HG03039 (cell line): ENCODE data around the gene PCDH15.

ENCODE experiments used
- ATAC-seq: cut with Tn5 transposase; IDR thresholded peaks from one replicate; pipeline ENCODE4 v1.9.1; 2021; ENCODE audit warnings: mild to moderate bottlenecking, moderate library complexity; ENCODE audit not compliant: unreplicated experiment

Gene PCDH15

GRCh38 chr10:54137396-54137795 lies 663.6 kb downstream of the PCDH15 start:
- ATAC-seq, result no peak

- ATAC-seq, result no peak
Measured at GRCh38 chr10:54133203-54133602, 667.8 kb downstream of the PCDH15 start.

- no peak for ATAC-seq
Measured at GRCh38 chr10:54131833-54132232, 669.2 kb downstream of the PCDH15 start.

- no peak for ATAC-seq
Measured at GRCh38 chr10:54130394-54130793, 670.6 kb downstream of the PCDH15 start.

- ATAC-seq, result no peak
Measured at GRCh38 chr10:54125098-54125747, 675.8 kb downstream of the PCDH15 start.

- no peak for ATAC-seq
Measured at GRCh38 chr10:54124209-54124885, 676.7 kb downstream of the PCDH15 start.

- ATAC-seq, result no peak
Measured at GRCh38 chr10:54120806-54121205, 680.2 kb downstream of the PCDH15 start.

GRCh38 chr10:54108961-54109360 lies 692.1 kb downstream of the PCDH15 start:
- ATAC-seq, result no peak

GRCh38 chr10:54096892-54097291 lies 704.1 kb downstream of the PCDH15 start:
- no peak for ATAC-seq

GRCh38 chr10:54094321-54094720 lies 706.7 kb downstream of the PCDH15 start:
- ATAC-seq, result no peak

- no peak for ATAC-seq
Measured at GRCh38 chr10:54091237-54091636, 709.8 kb downstream of the PCDH15 start.

GRCh38 chr10:54081950-54082349 lies 719.1 kb downstream of the PCDH15 start:
- no peak for ATAC-seq

GRCh38 chr10:54067361-54067760 lies 733.7 kb downstream of the PCDH15 start:
- no peak for ATAC-seq

- no peak for ATAC-seq
Measured at GRCh38 chr10:54066646-54067045, 734.4 kb downstream of the PCDH15 start.

GRCh38 chr10:54065106-54065505 lies 735.9 kb downstream of the PCDH15 start:
- ATAC-seq, result no peak

GRCh38 chr10:54064215-54064614 lies 736.8 kb downstream of the PCDH15 start:
- ATAC-seq, result no peak

GRCh38 chr10:54063514-54063913 lies 737.5 kb downstream of the PCDH15 start:
- no peak for ATAC-seq

- no peak for ATAC-seq
Measured at GRCh38 chr10:54060572-54060971, 740.5 kb downstream of the PCDH15 start.

- ATAC-seq, result no peak
Measured at GRCh38 chr10:54057357-54057756, 743.7 kb downstream of the PCDH15 start.

GRCh38 chr10:54026340-54026739 lies 774.7 kb downstream of the PCDH15 start:
- ATAC-seq, result no peak

GRCh38 chr10:54011117-54011516 lies 789.9 kb downstream of the PCDH15 start:
- no peak for ATAC-seq

GRCh38 chr10:54010337-54010933 lies 790.6 kb downstream of the PCDH15 start:
- ATAC-seq, result no peak
